Measurements from ENCODE around the gene CTR9. TPM values are rescaled to one million over a fixed set of nuclear protein-coding genes. Genes with fewer than 3 reads are reported as not detected.
"Not testable (repeated sequence)": the region's sequence is repeated elsewhere in the genome, so short reads cannot be mapped to it uniquely, and the experiment has no call there.

Gene CTR9
- total RNA-seq, 4 donors from 2014 or later, result 20.9 to 28.8 (median 23.7) TPM

DNA sequence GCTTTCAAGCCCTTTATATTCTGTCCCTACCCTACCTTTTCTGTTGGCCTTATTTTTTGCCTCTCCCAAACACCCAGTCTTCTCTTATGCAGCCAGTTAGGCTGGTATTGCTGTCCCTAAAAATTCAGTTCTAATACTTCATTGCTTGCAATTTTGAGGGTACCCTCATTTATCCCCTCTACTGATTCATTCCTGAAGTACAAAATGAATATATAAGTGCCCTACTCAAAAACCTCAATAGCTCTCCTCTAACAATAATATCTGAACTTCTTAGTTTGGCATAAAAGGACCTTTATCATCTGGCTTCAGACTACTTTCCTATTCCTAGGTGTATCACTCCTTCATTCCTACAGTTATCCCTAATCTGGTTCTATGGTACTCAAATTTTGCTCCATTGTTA lies 62.9 kb downstream of the CTR9 start:
- TF ChIP-seq, protein P1, sequence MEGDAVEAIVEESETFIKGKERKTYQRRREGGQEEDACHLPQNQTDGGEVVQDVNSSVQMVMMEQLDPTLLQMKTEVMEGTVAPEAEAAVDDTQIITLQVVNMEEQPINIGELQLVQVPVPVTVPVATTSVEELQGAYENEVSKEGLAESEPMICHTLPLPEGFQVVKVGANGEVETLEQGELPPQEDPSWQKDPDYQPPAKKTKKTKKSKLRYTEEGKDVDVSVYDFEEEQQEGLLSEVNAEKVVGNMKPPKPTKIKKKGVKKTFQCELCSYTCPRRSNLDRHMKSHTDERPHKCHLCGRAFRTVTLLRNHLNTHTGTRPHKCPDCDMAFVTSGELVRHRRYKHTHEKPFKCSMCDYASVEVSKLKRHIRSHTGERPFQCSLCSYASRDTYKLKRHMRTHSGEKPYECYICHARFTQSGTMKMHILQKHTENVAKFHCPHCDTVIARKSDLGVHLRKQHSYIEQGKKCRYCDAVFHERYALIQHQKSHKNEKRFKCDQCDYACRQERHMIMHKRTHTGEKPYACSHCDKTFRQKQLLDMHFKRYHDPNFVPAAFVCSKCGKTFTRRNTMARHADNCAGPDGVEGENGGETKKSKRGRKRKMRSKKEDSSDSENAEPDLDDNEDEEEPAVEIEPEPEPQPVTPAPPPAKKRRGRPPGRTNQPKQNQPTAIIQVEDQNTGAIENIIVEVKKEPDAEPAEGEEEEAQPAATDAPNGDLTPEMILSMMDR (IDR thresholded peaks at IDR 0.05), result no peak
- ATAC-seq (ENCODE audit: low FRiP score) (no peak), DNase-seq (ENCODE audit: low spot score) (no peak)

DNA sequence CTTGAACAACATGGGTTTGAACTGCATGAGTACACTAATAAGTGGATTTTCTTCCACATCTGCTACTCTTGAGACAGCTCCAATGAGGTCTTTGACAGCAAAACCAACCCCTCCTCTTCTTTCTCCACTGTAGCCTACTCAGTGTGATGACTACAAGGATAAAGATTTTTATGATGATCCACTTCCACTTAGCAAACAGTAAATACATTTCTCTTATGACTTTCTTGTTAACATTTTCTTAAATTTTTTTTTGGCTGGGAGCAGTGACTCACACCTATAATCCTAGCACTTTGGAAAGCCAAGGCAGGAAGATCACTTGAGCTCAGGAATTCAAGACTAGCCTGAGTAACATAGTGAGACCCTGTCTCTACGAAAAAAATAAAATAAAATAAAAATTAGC lies 67.5 kb downstream of the CTR9 start:
- peak; percentile 37 for ATAC-seq (ENCODE audit: low FRiP score)
- TF ChIP-seq, protein P1 (IDR thresholded peaks at IDR 0.05), result no peak
- no peak for DNase-seq (ENCODE audit: low spot score)

DNA sequence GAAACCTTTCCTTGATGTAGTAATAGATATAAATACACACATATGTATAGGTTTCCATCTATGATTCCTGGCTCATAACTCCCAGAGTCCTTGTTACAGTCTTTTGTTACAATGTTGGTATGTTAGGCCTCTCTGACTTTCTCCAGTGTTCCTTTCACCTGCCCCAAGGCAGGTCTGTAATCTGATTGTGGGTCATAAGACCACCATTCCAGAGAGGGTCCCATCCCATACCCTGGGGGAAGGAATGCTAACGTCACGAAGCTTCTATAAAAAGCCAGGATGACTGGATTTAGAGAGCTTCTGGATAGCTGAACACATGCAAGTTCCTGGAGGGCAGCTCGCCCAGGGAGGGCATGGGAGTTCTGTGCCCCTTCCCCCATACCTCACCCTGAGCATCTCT lies 71.4 kb downstream of the CTR9 start:
- not testable (repeated sequence) for DNase-seq (ENCODE audit: low spot score); ATAC-seq (ENCODE audit: low FRiP score)

DNA sequence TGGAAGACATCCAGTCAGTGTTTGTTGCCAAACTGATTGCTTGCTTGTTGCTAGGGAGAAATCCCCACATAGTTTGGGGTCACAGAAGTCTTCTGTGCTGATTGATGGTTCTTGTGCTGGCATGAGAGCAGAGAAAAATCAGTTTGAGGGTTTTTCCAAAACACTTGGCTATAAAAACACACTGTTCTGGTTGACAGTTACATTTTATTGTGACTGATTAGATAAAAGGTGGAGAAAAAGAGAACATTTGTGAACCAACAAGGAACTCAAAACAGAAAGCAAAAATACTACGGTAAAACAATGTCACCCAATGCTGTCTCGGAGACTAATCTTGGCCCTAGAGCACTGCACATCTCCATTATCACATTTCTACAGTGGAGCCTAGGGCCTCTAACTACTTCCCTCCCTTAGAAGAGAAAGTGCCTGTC lies 72.1 kb downstream of the CTR9 start:
- ATAC-seq (ENCODE audit: low FRiP score), result peak; percentile 48
- TF ChIP-seq, protein P1 (IDR thresholded peaks at IDR 0.05), result no peak
- DNase-seq (ENCODE audit: low spot score), result no peak

DNA sequence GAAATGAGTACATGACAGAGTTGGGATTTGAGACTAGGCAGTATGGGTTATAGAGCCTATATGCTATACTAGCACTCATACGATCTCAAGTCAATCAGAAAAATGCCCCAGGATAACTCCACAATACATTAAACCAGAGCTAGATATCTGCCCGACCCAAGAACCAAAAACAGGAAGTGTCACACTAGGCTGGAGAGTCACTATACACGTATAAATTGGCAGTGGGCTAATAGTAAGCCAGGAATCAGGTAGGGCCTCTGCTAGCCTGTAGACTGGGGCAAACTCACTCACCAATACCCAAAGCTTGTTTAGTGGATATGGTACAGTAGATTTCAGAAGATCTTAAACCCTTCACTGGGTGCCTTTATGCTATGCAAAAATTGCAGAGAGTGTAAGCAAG lies 73.8 kb downstream of the CTR9 start:
- TF ChIP-seq, protein P1 (IDR thresholded peaks at IDR 0.05), result no peak
- no peak for ATAC-seq (ENCODE audit: low FRiP score)
- DNase-seq (ENCODE audit: low spot score), result no peak

- DNase-seq (ENCODE audit: low spot score), result no peak
- TF ChIP-seq, protein P1 (IDR thresholded peaks at IDR 0.05), result no peak
- ATAC-seq (ENCODE audit: low FRiP score), result no peak
Observed at GRCh38 chr11:10828402-10828801, 77.4 kb downstream of the CTR9 start.

GRCh38 chr11:10829139-10829538 lies 78.1 kb downstream of the CTR9 start:
- ATAC-seq (ENCODE audit: low FRiP score), result no peak
- TF ChIP-seq, protein P1 (IDR thresholded peaks at IDR 0.05), result no peak
- no peak for DNase-seq (ENCODE audit: low spot score)

Small RNAs within 50 kb of the gene (small RNA-seq; reads per million reads assigned to genes)
- gene RF00019 (not detected), gene SNORD97 (not detected)

Other genes starting within 250 kb of the CTR9 start
- 10 to 100 TPM; 20.0 to 35.8 (median 26.5) TPM for gene RNF141, start 210.1 kb upstream of the CTR9 start, total RNA-seq
- gene LYVE1, start 182.6 kb upstream of the CTR9 start, total RNA-seq, result 100 to 1,000 TPM; 106 to 359 (median 275) TPM
- gene IRAG1, start 57.5 kb upstream of the CTR9 start, total RNA-seq, result 10 to 100 TPM in 2 of 4 donors, 1 to 10 TPM in 2; 3.3 to 32.3 (median 7.7) TPM
- 100 to 1,000 TPM; 456 to 714 (median 516) TPM for gene EIF4G2, start 57.7 kb downstream of the CTR9 start, total RNA-seq
- gene ZBED5, start 106.8 kb downstream of the CTR9 start, total RNA-seq, result 10 to 100 TPM; 16.5 to 44.0 (median 22.6) TPM

All from omental fat pad (tissue), 4 donors.